ENCODE measurements around the gene PCNX3.

GRCh38 chr11:65592858-65593517, 22.6 kb upstream of the PCNX3 start:
- no peak for TF ChIP-seq POLR2A (IDR thresholded peaks at IDR 0.05)
- no peak for TF ChIP-seq CTCF (IDR thresholded peaks at IDR 0.05)

All from Peyer's patch (tissue), 4 donors.